NCI-H2196 (cell line): ENCODE results near the gene REXO4.

Experiments used
- DNase-seq: peaks from one replicate; lab custom pipeline; 2025; ENCODE audit not compliant: unreplicated experiment; lab: John Stamatoyannopoulos, UW

REXO4 gene

GRCh38 chr9:133370685-133371084, 47.1 kb downstream of the REXO4 start:
- no peak for DNase-seq

DNA sequence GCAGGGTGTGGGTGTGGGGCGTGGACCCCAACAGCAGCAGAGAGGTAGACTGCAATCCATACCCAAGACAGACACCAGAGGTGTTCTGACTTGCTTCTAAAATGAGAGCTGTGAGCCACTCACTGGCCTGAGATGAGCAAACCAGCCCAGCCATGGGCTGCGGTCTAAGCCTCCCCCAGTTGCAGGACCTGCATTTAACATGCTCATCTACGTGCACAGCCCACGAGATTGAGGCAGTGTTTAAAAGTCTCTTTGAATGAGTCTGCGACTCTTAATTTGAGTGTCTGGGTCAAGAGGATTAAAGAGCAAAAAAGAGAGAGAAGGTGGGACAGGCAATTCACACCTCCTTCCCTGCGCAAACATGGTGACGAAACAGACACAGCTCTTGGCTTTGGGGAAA, 47.9 kb downstream of the REXO4 start:
- no peak for DNase-seq

GRCh38 chr9:133369422-133369821, 48.4 kb downstream of the REXO4 start:
- no peak for DNase-seq

DNA sequence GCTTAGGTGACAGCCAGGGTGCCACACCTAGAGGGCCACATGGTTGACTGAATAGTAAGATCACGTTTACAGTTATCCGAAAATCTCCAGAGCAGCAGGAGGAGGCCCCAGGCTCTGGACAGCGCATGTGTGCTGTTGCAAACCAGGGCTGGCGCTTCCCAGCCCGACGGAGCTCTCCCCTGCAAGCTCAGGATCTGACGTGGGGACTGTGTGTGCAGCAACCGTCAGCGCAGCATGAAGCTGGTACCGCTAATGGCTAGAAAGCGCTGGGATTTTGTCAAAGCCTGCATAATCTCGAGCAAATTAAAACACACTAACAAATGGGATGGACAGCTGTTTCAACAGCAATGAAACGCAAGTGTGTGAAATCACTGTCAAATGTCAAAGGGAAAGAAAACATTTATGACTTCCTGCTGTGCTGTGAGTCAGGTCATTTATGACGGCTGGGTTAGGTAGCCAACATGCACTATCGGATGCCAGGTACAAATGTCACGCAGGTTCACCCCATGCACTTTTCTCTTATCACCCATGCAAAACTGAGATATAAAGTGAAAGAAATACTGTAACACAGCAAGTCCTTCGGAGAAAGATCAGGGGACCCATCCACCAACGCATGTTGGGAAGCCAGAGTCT, 49.4 kb downstream of the REXO4 start:
- peak; percentile 49 for DNase-seq

DNA sequence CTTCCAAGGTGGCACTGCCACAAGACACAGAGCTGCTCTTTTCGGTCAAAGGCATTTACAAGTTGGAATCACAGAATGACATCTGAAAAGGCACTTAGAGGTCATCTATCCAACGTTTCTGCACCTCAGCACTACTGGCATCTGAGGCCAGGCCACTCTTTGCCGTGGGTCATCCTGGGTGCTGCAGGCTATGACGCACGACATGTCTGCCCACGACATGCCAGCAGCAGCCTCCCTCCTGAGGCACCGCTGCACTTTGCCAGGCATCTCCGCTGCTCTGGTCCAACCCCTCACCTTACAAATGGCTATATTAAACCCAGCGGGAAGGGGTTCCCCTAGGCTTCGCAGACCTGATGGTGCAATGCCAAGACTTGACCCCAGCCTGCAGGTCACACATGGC, 50.0 kb downstream of the REXO4 start:
- DNase-seq: no peak

DNA sequence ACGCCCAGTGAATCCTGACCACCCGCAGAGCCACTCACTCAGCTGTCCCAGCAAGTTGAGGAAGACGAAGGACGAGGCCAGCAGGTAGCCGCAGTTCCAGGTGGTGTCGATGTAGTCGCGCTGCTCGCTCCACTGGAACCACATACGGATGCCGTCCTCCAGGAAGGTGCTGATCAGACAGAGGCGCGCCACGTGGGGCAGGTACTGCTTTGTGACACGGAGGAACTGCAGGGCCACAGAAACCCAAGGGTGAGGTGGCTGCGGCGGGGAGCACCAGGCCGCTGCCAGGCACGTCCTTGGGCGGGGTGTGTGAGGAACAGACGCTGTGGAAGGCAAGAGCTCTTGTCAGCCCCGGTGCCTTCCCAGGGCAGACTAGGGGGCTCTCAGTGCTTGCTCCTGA, 50.6 kb downstream of the REXO4 start:
- DNase-seq: no peak

- no peak for DNase-seq
Measured at GRCh38 chr9:133366435-133366834, 51.4 kb downstream of the REXO4 start.

GRCh38 chr9:133362359-133363044, 55.3 kb downstream of the REXO4 start:
- peak; percentile 8 for DNase-seq

- no peak for DNase-seq
Measured at GRCh38 chr9:133361507-133362092, 56.2 kb downstream of the REXO4 start.

- no peak for DNase-seq
Measured at GRCh38 chr9:133360400-133361393, 57.1 kb downstream of the REXO4 start.

- DNase-seq: peak; percentile 22
Measured at GRCh38 chr9:133359399-133360175, 58.2 kb downstream of the REXO4 start.

- no peak for DNase-seq
Measured at GRCh38 chr9:133357656-133358055, 60.2 kb downstream of the REXO4 start.

GRCh38 chr9:133356391-133357091, 61.3 kb downstream of the REXO4 start, which contains the start of the genes SURF1 and SURF2:
Gene SURF1 (minus strand): TSS chr9:133356487. CDS start chr9:133356453, 34 bp downstream.
Gene SURF2 (plus strand): TSS chr9:133356550. CDS start chr9:133356593, 43 bp downstream.
- peak; percentile 88 for DNase-seq
